Measurements from ENCODE around the gene CRYAB.
"Not testable (repeated sequence)": the region's sequence is repeated elsewhere in the genome, so short reads cannot be mapped to it uniquely, and the experiment has no call there.

The CRYAB gene

GRCh38 chr11:111908639-111909305 lies 2.8 kb downstream of the CRYAB start:
- DNase-seq (ENCODE audit: low spot score), result no peak

- DNase-seq (ENCODE audit: low spot score), result no peak
These were observed 4.9 kb downstream of the CRYAB start for GRCh38 chr11:111906680-111907079.

- DNase-seq (ENCODE audit: low spot score), result no peak
These were observed 6.2 kb downstream of the CRYAB start for GRCh38 chr11:111905411-111905810.

GRCh38 chr11:111886844-111887243 lies 24.7 kb downstream of the CRYAB start:
- no peak for DNase-seq (ENCODE audit: low spot score)

- DNase-seq (ENCODE audit: low spot score), result no peak
These were observed 25.5 kb downstream of the CRYAB start for GRCh38 chr11:111886032-111886431.

GRCh38 chr11:111885053-111885452 lies 26.5 kb downstream of the CRYAB start:
- DNase-seq (ENCODE audit: low spot score), result not testable (repeated sequence)

GRCh38 chr11:111882202-111882601 lies 29.4 kb downstream of the CRYAB start:
- DNase-seq (ENCODE audit: low spot score), result no peak

GRCh38 chr11:111879637-111879960 lies 32.0 kb downstream of the CRYAB start:
- DNase-seq (ENCODE audit: low spot score), result no peak

GRCh38 chr11:111878849-111879636 lies 32.5 kb downstream of the CRYAB start, which contains the start of the genes CFAP68 and FDXACB1:
Gene CFAP68, plus strand, starts transcription at chr11:111879541. Its CDS starts 20 bp downstream, at chr11:111879561.
Gene FDXACB1, minus strand, starts transcription at chr11:111879165. Its CDS starts 33 bp downstream, at chr11:111879132.
- DNase-seq (ENCODE audit: low spot score), result peak; percentile 93

GRCh38 chr11:111878385-111878848 lies 33.2 kb downstream of the CRYAB start:
- DNase-seq (ENCODE audit: low spot score), result peak; percentile 24

GRCh38 chr11:111871693-111872161 lies 39.8 kb downstream of the CRYAB start:
- no peak for DNase-seq (ENCODE audit: low spot score)

- DNase-seq (ENCODE audit: low spot score), result peak; percentile 80
These were observed 40.5 kb downstream of the CRYAB start, which contains the start of gene ALG9 for GRCh38 chr11:111870886-111871692. Gene ALG9, minus strand, starts transcription at chr11:111871581. Its CDS starts 99 bp downstream, at chr11:111871482.

- no peak for DNase-seq (ENCODE audit: low spot score)
These were observed 41.1 kb downstream of the CRYAB start for GRCh38 chr11:111870522-111870885.

GRCh38 chr11:111870113-111870512 lies 41.5 kb downstream of the CRYAB start:
- DNase-seq (ENCODE audit: low spot score), result no peak

- DNase-seq (ENCODE audit: low spot score), result no peak
These were observed 51.3 kb downstream of the CRYAB start for GRCh38 chr11:111860257-111860656.
